ENCODE results near the gene RAB7B. TPM values are rescaled to one million over a fixed set of nuclear protein-coding genes. Genes with fewer than 3 reads are reported as not detected.

Gene RAB7B
- polyA plus RNA-seq, 1 donor: 5.4 TPM

DNA sequence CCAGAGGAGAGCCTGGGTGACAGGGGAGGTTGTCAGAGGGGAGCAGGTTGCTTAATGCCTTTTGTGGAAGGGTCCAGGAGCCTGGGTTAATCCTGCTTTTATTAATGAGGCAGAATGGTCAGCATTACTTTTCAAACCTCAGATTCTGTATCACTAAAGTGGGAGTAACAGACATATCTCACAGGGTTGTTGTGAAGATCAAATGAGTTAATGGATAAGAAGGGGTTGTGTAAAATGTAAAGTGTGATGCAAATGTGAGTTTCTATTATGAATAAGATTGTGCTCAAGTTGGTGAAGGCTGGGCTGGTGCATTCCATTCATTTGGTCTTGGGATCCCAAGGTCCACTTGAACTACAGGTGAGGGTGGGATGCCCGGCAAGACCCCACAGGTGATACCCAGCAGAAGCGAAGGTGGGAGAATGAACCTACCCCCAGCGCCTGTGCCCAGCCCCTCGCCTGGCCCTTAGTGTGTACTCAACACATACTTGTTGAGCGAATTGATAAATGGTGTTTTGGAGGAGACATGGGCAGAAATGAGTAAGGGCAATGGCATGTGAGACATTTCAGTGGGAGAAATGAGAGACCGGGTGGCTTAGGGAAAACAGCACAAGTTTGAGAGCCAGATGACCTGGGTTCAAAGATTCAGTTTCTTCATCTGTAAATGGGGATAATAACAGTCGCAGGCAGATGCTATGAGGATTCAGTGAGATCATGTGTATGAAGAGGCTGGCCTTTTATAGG is 66.2 kb downstream of the RAB7B start:
- peaks cover 56% of the 10 kb centered on the region for H3K27me3 ChIP-seq (ENCODE audit: control insufficient read depth, insufficient read depth, low read length)
- H3K9me3 ChIP-seq (ENCODE audit: control insufficient read depth, low read depth, low read length): no peaks in the 10 kb centered on the region
- DNase-seq: no peak
- H3K4me1 ChIP-seq (ENCODE audit: control insufficient read depth, insufficient read depth, low read length): no peaks in the 10 kb centered on the region
- H3K36me3 ChIP-seq (ENCODE audit: control insufficient read depth, insufficient read depth, low read length): no peaks in the 10 kb centered on the region
- 100% methylated on average over 2 of the region's 7 CpGs for WGBS (ENCODE audit: insufficient coverage, low lambda C conversion rate)
- no peak overlapping the region for H3K27ac ChIP-seq (ENCODE audit: low read length)
- H3K4me3 ChIP-seq (ENCODE audit: low read length): no peak overlapping the region

GRCh38 chr1:205936311-205936710 is 66.9 kb downstream of the RAB7B start:
- DNase-seq: no peak
- no peaks in the 10 kb centered on the region for H3K9me3 ChIP-seq (ENCODE audit: control insufficient read depth, low read depth, low read length)
- no peaks in the 10 kb centered on the region for H3K4me1 ChIP-seq (ENCODE audit: control insufficient read depth, insufficient read depth, low read length)
- no peak overlapping the region for H3K27ac ChIP-seq (ENCODE audit: low read length)
- no CpG with 5 or more reads among the region's 6 CpGs for WGBS (ENCODE audit: insufficient coverage, low lambda C conversion rate)
- H3K36me3 ChIP-seq (ENCODE audit: control insufficient read depth, insufficient read depth, low read length): no peaks in the 10 kb centered on the region
- H3K27me3 ChIP-seq (ENCODE audit: control insufficient read depth, insufficient read depth, low read length): peaks cover 57% of the 10 kb centered on the region
- no peak overlapping the region for H3K4me3 ChIP-seq (ENCODE audit: low read length)

DNA sequence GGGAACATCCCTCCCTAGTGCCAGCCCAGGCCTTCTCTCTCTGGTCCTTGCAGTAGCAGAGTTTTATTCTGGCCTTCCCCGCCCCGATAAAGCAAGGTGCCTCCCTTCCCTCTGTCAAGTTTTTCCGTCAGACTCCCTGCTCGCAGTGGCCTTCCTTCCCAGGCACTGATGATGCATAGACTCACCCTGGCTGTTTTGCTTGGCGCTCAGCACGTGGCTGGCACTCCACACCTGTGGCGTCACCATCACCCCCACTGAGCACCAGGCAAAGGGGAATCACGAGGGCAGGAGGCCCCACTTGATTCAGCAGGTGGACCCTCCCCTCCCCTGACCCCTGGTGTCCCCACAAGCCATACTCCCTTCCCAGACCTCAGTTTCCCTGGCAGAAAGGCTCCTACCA is 67.3 kb downstream of the RAB7B start:
- H3K36me3 ChIP-seq (ENCODE audit: control insufficient read depth, insufficient read depth, low read length): no peaks in the 10 kb centered on the region
- no peak overlapping the region for H3K27ac ChIP-seq (ENCODE audit: low read length)
- DNase-seq: no peak
- no peak overlapping the region for H3K4me3 ChIP-seq (ENCODE audit: low read length)
- H3K27me3 ChIP-seq (ENCODE audit: control insufficient read depth, insufficient read depth, low read length): peaks cover 57% of the 10 kb centered on the region
- H3K4me1 ChIP-seq (ENCODE audit: control insufficient read depth, insufficient read depth, low read length): no peaks in the 10 kb centered on the region
- H3K9me3 ChIP-seq (ENCODE audit: control insufficient read depth, low read depth, low read length): no peaks in the 10 kb centered on the region
- 60% methylated on average over 1 of the region's 8 CpGs for WGBS (ENCODE audit: insufficient coverage, low lambda C conversion rate)

- peaks cover 64% of the 10 kb centered on the region for H3K27me3 ChIP-seq (ENCODE audit: control insufficient read depth, insufficient read depth, low read length)
- H3K9me3 ChIP-seq (ENCODE audit: control insufficient read depth, low read depth, low read length): no peaks in the 10 kb centered on the region
- H3K4me3 ChIP-seq (ENCODE audit: low read length): no peak overlapping the region
- no CpG with 5 or more reads among the region's 7 CpGs for WGBS (ENCODE audit: insufficient coverage, low lambda C conversion rate)
- H3K4me1 ChIP-seq (ENCODE audit: control insufficient read depth, insufficient read depth, low read length): no peaks in the 10 kb centered on the region
- no peak for DNase-seq
- H3K36me3 ChIP-seq (ENCODE audit: control insufficient read depth, insufficient read depth, low read length): no peaks in the 10 kb centered on the region
- no peak overlapping the region for H3K27ac ChIP-seq (ENCODE audit: low read length)
Measured at GRCh38 chr1:205934788-205935187, 68.4 kb downstream of the RAB7B start.

GRCh38 chr1:205933671-205934618 is 69.2 kb downstream of the RAB7B start:
- H3K27me3 ChIP-seq (ENCODE audit: control insufficient read depth, insufficient read depth, low read length): peaks cover 61% of the 10 kb centered on the region
- no peak for DNase-seq

GRCh38 chr1:205932776-205933175 is 70.4 kb downstream of the RAB7B start:
- no peaks in the 10 kb centered on the region for H3K9me3 ChIP-seq (ENCODE audit: control insufficient read depth, low read depth, low read length)
- no CpG with 5 or more reads among the region's 6 CpGs for WGBS (ENCODE audit: insufficient coverage, low lambda C conversion rate)
- H3K4me1 ChIP-seq (ENCODE audit: control insufficient read depth, insufficient read depth, low read length): no peaks in the 10 kb centered on the region
- no peak for DNase-seq
- no peak overlapping the region for H3K27ac ChIP-seq (ENCODE audit: low read length)
- no peaks in the 10 kb centered on the region for H3K36me3 ChIP-seq (ENCODE audit: control insufficient read depth, insufficient read depth, low read length)
- H3K4me3 ChIP-seq (ENCODE audit: low read length): no peak overlapping the region
- peaks cover 50% of the 10 kb centered on the region for H3K27me3 ChIP-seq (ENCODE audit: control insufficient read depth, insufficient read depth, low read length)

More at GRCh38 chr1:205933671-205934618, 69.2 kb downstream of the RAB7B start:
- Histone ChIP-seq H3K4me1 (ENCODE audit: control insufficient read depth, insufficient read depth, low read length) (no peaks in the 10 kb centered on the region), H3K4me3 (ENCODE audit: low read length) (no peak overlapping the region), H3K9me3 (ENCODE audit: control insufficient read depth, low read depth, low read length) (no peaks in the 10 kb centered on the region), H3K36me3 (ENCODE audit: control insufficient read depth, insufficient read depth, low read length) (no peaks in the 10 kb centered on the region), H3K27ac (ENCODE audit: low read length) (no peak overlapping the region)
- WGBS (ENCODE audit: insufficient coverage, low lambda C conversion rate): no CpG with 5 or more reads among the region's 7 CpGs

DNA sequence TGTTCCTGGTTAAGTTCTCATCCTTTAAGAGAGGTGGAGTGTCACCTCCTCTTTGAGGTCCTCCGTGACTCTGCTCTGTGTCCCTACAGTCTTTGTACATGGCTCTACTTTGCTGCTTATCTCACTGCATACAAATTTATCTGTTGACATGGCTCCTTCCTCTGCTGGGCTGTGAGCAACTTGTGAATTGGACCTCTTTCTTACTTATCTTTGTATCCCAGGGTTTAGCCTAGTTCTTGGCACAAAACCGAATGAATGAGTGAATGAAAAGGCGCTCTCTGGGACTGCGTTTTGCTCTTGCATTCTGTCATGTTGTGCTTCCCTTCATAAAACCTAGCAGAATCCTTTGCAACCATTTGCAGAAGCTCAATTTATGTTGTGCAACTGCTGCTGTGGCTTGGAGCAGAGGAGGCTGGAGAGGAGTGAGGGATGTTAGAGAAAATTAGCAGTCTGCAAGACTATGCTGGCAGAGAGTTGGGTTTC is 72.4 kb downstream of the RAB7B start:
- H3K27ac ChIP-seq (ENCODE audit: low read length): no peak overlapping the region
- H3K36me3 ChIP-seq (ENCODE audit: control insufficient read depth, insufficient read depth, low read length): no peaks in the 10 kb centered on the region
- H3K9me3 ChIP-seq (ENCODE audit: control insufficient read depth, low read depth, low read length): no peaks in the 10 kb centered on the region
- peaks cover 34% of the 10 kb centered on the region for H3K27me3 ChIP-seq (ENCODE audit: control insufficient read depth, insufficient read depth, low read length)
- no peak overlapping the region for H3K4me3 ChIP-seq (ENCODE audit: low read length)
- 40% methylated on average over 2 of the region's 4 CpGs for WGBS (ENCODE audit: insufficient coverage, low lambda C conversion rate)
- no peaks in the 10 kb centered on the region for H3K4me1 ChIP-seq (ENCODE audit: control insufficient read depth, insufficient read depth, low read length)
- no peak for DNase-seq

GRCh38 chr1:205930195-205930577 is 73.0 kb downstream of the RAB7B start:
- Histone ChIP-seq H3K27ac (ENCODE audit: low read length) (no peak overlapping the region), H3K4me1 (ENCODE audit: control insufficient read depth, insufficient read depth, low read length) (no peaks in the 10 kb centered on the region), H3K4me3 (ENCODE audit: low read length) (no peak overlapping the region), H3K36me3 (ENCODE audit: control insufficient read depth, insufficient read depth, low read length) (no peaks in the 10 kb centered on the region), H3K9me3 (ENCODE audit: control insufficient read depth, low read depth, low read length) (no peaks in the 10 kb centered on the region), H3K27me3 (ENCODE audit: control insufficient read depth, insufficient read depth, low read length) (peaks cover 31% of the 10 kb centered on the region)
- no peak for DNase-seq
- no CpG with 5 or more reads among the region's 1 CpG for WGBS (ENCODE audit: insufficient coverage, low lambda C conversion rate)

DNA sequence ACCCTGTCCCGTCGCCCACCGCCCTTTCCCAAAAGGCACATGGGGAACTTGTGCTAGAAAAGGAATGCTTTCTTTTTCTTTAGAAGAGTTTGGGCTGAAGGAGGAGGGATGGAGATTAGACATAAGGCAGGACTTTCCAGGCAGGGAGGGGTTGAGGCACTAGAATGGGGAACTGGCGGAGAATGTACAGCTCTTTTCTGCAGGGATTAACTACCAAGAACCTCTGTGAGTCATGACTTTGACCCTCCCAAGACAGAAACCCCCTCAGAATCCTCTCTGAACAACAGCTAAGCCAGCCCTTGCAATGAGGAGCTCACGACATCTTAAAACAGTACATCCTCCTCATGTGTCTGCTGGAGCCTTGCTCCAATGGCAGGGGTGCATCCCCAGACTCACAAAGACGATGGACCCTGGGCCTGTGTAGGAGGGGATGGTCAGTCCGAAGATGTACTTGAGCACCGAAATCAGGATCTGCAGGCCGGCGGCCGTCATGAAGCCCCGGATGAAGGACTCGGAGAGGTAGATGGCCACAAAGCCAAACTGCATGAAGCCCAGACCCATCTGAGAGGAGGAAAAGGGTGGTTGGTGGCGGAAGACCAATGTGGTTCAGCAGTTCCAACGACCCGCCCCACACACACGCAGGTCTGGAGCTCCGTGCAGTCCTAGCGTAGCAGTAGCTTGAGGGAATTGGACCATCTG is 73.5 kb downstream of the RAB7B start:
- H3K4me3 ChIP-seq (ENCODE audit: low read length): no peak overlapping the region
- no peak for DNase-seq
- no peaks in the 10 kb centered on the region for H3K4me1 ChIP-seq (ENCODE audit: control insufficient read depth, insufficient read depth, low read length)
- peaks cover 30% of the 10 kb centered on the region for H3K27me3 ChIP-seq (ENCODE audit: control insufficient read depth, insufficient read depth, low read length)
- WGBS (ENCODE audit: insufficient coverage, low lambda C conversion rate): no CpG with 5 or more reads among the region's 19 CpGs
- no peak overlapping the region for H3K27ac ChIP-seq (ENCODE audit: low read length)
- no peaks in the 10 kb centered on the region for H3K36me3 ChIP-seq (ENCODE audit: control insufficient read depth, insufficient read depth, low read length)
- no peaks in the 10 kb centered on the region for H3K9me3 ChIP-seq (ENCODE audit: control insufficient read depth, low read depth, low read length)

DNA sequence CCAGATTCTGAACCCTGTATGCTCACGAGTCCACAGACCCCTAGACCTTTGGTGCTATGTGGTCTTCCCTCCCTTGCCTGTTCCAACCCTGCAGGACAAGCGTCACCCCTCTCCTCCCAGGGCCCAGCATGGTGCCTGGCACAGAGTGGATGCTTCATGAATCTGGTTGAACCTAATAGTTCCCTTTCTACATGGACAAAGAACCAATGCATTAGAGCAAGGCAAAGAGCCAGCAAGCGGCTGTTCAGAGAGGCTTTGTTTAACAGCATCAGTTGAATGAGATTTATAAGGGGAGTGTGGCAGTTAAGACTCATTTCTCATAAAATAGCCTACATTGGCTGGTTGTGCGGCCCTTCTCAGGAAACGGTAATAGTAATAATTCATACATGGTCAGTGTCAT is 74.9 kb downstream of the RAB7B start:
- H3K4me3 ChIP-seq (ENCODE audit: low read length): no peak overlapping the region
- no peak for DNase-seq
- no peak overlapping the region for H3K27ac ChIP-seq (ENCODE audit: low read length)
- no peaks in the 10 kb centered on the region for H3K36me3 ChIP-seq (ENCODE audit: control insufficient read depth, insufficient read depth, low read length)
- H3K27me3 ChIP-seq (ENCODE audit: control insufficient read depth, insufficient read depth, low read length): peaks cover 19% of the 10 kb centered on the region
- no peaks in the 10 kb centered on the region for H3K9me3 ChIP-seq (ENCODE audit: control insufficient read depth, low read depth, low read length)
- WGBS (ENCODE audit: insufficient coverage, low lambda C conversion rate): no CpG with 5 or more reads among the region's 5 CpGs
- H3K4me1 ChIP-seq (ENCODE audit: control insufficient read depth, insufficient read depth, low read length): no peaks in the 10 kb centered on the region

Measured in large intestine (tissue), 3 donors.